Right lobe of liver (tissue), 6 donors: ENCODE measurements around the gene AUH. TPM values are rescaled to one million over a fixed set of nuclear protein-coding genes. Genes with fewer than 3 reads are reported as not detected.

ENCODE experiments used
- ATAC-seq, 4 donors: fragments of 200-7000 bp; cut with Tn5 transposase; one replicate each; pipeline ENCODE4 v1.9.1; 2020; ENCODE audit warnings: mild to moderate bottlenecking in 4 of 4, moderate library complexity in 4 of 4
- DNase-seq, 3 donors: peaks; one replicate each; pipeline ENCODE4 v3.0.0-alpha.2; 2020
- H3K27ac ChIP-seq, 3 donors: fragments of 200-600 bp; one replicate each; pipeline ENCODE4 v1.8.0; 2022
- H3K27me3 ChIP-seq, 2 donors: fragments of 200-600 bp; one replicate each; pipeline ENCODE4 v1.8.0; 2022
- H3K36me3 ChIP-seq, 4 donors: fragments of 200-600 bp; sonication (generic) in 1 of 4; one replicate each; pipeline versions ENCODE4 v1.5.1 to v1.8.0; 2017 to 2022; ENCODE audit warnings: control low read depth in 1 of 4
- H3K4me1 ChIP-seq, 4 donors: fragments of 200-600 bp; sonication (generic) in 1 of 4; one replicate each; pipeline versions ENCODE4 v1.5.1 to v1.8.0; 2017 to 2022; ENCODE audit warnings: control low read depth in 1 of 4
- H3K4me3 ChIP-seq, 3 donors: fragments of 200-600 bp; one replicate each; pipeline ENCODE4 v1.8.0; 2022
- H3K9me3 ChIP-seq, 4 donors: fragments of 200-600 bp; sonication (generic) in 1 of 4; one replicate each; pipeline versions ENCODE4 v1.5.1 to v1.8.0; 2017 to 2022; ENCODE audit warnings: control low read depth in 1 of 4
- POLR2A ChIP-seq: fragments of 450-650 bp; IDR thresholded peaks from one replicate; pipeline ENCODE4 v1.6.1; 2017; ENCODE audit warnings: antibody characterized with exemption, mild to moderate bottlenecking
- WGBS: methylation state at CpG from one replicate; pipeline ENCODE4 v1.1.6; 2018; ENCODE audit warnings: low coverage, low lambda C conversion rate; ENCODE audit not compliant: insufficient coverage; ENCODE audit errors: missing lambda C conversion rate; 5-methylcytosine and 5-hydroxymethylcytosine counted together
- intact Hi-C, 2 donors: fragments of 100-400 bp; cut with DNase I; formaldehyde crosslinking; loops; one replicate each; pipeline versions ENCODE4 v1.11.2 to v1.14.1; 2022
- total RNA-seq, 6 experiments: library from RNA; depleted of rRNA in 2 of 6; stranded (reverse); fragments of >200 nt in 2 of 6; fragmentation: NEBNext Ultra II Directional in 3 of 6; extraction: Animal tissue kit (Norgen Biotek cat#: 25700) in 3 of 6; gene quantifications; one replicate each; pipeline versions ENCODE4 v1.1.0 to v1.2.4, GENCODE V29; 2016 to 2023
- TF ChIP-seq, protein P1 (sequence below), 4 donors: fragments of 200-600 bp in 3 of 4; fragments of 450-650 bp in 1 of 4; IDR thresholded peaks; one replicate each; pipeline versions ENCODE4 v1.5.1 to v1.8.0; 2016 to 2022; ENCODE audit warnings: antibody characterized with exemption in 4 of 4, mild to moderate bottlenecking in 2 of 4
- donor health status: DM: no; HTN: yes; CAD: no.
- donor health status: DM: no; HTN: no; CAD: no.
- donor health status: DM: no; HTN: no; CAD: no.
- donor health status: DM: no; HTN: yes; CAD: no.
- donor health status: DM: no; HTN: yes; CAD: no.

AUH gene
- total RNA-seq, 6 experiments from 2014 or later: 12.0 to 22.4 (median 18.4) TPM

DNA sequence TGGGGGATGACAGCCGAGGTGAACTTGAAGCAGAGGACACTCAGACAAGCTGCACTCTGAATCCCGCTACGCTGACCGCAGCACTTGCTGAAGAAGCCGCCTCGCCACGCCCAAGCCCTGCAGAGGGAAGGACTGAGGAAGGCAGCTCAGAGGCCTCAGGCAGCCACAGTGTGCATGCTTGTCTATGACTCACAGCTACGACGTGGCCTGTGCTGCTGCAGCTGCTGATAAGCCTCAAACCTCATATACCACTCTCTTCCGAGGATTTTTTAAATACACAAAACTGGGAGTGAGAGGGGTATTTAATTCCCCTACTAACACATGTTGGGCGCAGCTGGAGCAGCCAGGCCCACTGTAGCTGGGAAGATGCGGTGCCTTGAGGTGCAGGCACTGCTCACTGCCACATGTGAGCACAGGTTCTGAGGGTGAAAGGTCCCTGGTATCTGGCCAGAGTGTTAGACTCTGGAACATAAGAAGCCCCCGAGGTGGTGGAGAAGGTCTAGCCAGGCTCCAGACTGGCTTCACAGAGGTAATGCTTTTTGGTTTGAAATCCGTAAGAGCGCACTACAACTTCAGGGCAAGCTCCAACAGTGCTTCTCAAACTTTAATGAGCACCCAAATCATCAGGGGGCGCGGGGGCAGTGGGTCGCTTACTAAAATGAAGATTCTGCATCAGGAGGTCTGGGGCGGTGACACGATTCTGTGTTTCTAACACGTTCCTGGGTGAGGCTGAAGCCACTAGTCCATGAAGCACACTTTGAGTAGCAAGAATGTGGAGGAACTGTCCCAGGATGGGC is 196.8 kb downstream of the AUH start:
- Histone ChIP-seq H3K27ac (no peak overlapping the region), H3K4me1 (no peaks in the 10 kb centered on the region), H3K9me3 (no peaks in the 10 kb centered on the region), H3K27me3 (no peaks in the 10 kb centered on the region), H3K4me3 (no peak overlapping the region), H3K36me3 (no peaks in the 10 kb centered on the region)
- TF ChIP-seq POLR2A: no peak
- TF ChIP-seq, protein P1, sequence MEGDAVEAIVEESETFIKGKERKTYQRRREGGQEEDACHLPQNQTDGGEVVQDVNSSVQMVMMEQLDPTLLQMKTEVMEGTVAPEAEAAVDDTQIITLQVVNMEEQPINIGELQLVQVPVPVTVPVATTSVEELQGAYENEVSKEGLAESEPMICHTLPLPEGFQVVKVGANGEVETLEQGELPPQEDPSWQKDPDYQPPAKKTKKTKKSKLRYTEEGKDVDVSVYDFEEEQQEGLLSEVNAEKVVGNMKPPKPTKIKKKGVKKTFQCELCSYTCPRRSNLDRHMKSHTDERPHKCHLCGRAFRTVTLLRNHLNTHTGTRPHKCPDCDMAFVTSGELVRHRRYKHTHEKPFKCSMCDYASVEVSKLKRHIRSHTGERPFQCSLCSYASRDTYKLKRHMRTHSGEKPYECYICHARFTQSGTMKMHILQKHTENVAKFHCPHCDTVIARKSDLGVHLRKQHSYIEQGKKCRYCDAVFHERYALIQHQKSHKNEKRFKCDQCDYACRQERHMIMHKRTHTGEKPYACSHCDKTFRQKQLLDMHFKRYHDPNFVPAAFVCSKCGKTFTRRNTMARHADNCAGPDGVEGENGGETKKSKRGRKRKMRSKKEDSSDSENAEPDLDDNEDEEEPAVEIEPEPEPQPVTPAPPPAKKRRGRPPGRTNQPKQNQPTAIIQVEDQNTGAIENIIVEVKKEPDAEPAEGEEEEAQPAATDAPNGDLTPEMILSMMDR (IDR thresholded peaks at IDR 0.05): no peak
- ATAC-seq (peak; percentile 57 to 69 (median 62)), DNase-seq (peak in 2 of 3 donors; percentile 21 to 61)
- WGBS: 79% methylated on average over 13 of the region's 21 CpGs
- intact Hi-C loops: no loop called here

Other genes starting within 250 kb of the AUH start
- 10 to 100 TPM; 16.0 to 55.4 (median 25.6) TPM for gene NFIL3, start 61.9 kb upstream of the AUH start, total RNA-seq